ENCODE measurements around the gene ELL.
A peak's percentile ranks its signal among the peaks of the same experiment; 100 is the strongest.
"Not testable (repeated sequence)": the region's sequence is repeated elsewhere in the genome, so short reads cannot be mapped to it uniquely, and the experiment has no call there.

Gene ELL

DNA sequence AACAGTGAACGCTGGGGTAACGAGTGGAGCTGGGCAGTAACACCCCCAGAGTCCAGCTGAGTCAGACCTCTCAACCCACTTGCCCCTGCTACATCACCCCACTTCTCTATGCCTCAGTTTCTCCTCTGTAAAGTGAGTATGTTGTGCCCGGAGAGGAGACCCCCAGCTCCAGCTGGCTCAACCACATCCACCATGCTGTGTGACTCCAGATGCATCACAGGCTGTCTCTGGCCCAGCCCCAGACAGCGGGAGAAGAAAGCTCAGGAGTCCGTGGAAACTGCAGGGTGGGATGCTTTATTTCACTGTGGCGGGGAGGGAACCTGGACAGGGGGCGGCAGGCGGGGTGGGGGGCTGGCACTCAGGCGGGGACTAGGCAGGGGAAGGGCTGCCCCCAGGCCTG, 9.6 kb upstream of the ELL start:
- no peak for DNase-seq (ENCODE audit: low read depth, low spot score)

DNA sequence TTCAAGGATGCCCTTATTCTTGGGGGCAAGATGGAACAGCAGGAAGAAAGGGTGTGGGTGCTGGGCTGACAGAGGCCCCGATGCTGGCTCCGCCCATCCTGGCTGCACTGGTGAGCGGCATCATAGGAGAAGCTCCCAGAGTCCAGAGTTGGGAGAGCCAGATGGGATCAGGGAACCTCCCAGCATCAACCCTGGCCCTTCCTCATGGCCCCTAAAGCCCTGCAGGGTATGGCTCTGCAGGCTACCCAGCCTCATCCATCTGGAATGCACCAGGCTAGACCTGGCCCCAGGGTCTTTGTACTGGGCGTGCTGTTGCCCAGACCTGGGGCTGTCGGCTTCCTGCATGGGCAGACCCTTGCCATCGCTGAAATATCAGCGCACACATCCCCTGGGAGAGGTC, 7.9 kb upstream of the ELL start:
- DNase-seq (ENCODE audit: low read depth, low spot score), result no peak

DNA sequence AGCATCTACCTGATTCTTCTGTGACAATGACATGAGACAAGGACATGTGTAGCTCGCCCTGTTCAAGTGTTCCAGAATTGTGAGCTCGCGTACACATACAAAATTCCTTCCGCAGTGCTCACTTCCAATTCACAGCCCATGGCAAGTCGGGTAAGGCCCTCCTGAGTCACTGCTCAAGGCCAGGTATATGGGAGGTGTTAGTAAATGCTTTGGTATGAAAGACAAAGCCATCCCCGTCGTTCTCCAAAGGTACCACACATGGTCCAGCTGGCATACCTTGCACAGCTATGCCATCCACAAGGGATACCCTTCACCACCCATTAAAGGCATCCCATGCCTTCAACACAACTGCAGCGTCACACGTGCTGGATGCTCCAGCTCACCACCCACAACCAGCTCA, 4.4 kb upstream of the ELL start:
- DNase-seq (ENCODE audit: low read depth, low spot score), result no peak

DNA sequence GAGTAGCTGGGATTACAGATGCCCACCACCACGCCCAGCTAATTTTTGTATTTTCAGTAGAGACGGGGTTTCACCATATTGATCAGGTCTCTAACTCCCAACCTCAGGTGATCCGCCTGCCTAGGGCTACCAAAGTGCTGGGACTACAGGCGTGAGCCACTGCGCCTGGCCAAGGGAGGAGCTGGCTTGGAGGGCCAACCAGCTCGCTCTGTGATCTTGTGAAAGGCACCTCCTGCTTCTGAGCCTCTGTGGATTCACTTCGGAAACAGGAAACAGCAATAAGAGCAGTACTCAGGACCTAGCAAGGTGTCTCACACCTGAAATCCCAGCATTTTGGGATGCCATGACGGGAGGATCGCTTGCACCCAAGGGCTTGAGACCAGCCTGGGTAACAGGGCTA, 2.0 kb upstream of the ELL start:
- no peak for DNase-seq (ENCODE audit: low read depth, low spot score)

DNA sequence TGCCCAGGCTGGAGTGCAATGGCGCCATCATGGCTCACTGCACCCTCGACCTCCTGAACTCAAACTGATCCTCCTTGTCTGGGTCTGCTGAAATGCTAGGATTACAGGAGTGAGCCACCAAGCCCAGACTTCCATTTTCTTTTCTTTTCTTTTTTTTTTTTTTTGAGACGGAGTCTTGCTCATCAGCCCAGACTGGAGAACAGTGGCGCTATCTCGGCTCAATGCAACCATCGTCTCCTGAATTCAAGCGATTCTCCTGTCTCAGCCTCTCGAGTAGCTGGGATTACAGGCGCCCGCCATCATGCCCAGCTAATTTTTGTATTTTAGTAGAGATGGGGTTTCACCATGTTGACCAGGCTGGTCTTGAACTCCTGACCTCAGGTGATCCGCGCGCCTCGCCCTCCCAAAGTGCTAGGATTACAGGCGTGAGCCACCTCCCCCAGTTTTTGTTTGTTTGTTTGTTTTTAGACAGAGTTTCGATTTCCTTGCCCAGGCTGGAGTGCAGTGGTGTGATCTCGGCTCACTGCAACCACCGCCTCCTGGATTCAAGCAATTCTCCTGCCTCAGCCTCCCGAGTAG, 1.1 kb upstream of the ELL start:
- not testable (repeated sequence) for DNase-seq (ENCODE audit: low read depth, low spot score)

DNA sequence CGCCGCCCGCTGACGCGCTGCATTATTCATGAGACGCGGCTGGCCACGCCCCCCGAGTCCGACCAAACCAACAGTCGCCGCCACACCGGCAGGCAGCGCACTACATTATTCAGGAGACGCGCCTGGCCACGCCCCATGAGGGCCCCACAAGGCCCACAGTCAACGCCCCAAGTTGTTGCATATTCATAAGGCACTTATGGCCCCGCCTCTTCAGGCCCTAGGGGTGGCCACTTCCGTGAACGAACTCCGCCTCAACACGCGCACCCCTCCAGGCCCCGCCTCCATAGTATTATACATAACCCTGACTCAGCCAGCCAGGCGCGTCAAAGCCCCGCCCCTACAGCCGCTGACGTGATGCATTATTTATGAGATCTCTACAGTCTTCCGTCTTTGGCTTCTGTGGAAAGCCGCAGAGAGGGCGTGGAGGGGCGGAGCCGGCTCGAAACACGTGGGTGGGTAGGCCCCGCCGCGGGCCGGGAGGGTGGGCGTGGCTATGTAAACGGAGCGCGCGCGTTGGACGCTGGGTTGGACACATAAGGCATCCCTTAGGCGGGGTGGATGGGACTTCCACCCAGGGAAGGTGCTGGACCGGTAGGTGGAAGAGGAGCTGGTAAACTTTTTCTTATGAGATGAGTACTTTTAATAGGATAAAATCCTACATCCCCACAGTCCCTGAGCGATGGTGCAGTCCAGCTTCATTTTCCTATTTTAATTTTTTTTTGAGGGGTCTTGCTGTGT, 423 bp upstream of the ELL start:
- peak; percentile 100 for DNase-seq (ENCODE audit: low read depth, low spot score)

DNA sequence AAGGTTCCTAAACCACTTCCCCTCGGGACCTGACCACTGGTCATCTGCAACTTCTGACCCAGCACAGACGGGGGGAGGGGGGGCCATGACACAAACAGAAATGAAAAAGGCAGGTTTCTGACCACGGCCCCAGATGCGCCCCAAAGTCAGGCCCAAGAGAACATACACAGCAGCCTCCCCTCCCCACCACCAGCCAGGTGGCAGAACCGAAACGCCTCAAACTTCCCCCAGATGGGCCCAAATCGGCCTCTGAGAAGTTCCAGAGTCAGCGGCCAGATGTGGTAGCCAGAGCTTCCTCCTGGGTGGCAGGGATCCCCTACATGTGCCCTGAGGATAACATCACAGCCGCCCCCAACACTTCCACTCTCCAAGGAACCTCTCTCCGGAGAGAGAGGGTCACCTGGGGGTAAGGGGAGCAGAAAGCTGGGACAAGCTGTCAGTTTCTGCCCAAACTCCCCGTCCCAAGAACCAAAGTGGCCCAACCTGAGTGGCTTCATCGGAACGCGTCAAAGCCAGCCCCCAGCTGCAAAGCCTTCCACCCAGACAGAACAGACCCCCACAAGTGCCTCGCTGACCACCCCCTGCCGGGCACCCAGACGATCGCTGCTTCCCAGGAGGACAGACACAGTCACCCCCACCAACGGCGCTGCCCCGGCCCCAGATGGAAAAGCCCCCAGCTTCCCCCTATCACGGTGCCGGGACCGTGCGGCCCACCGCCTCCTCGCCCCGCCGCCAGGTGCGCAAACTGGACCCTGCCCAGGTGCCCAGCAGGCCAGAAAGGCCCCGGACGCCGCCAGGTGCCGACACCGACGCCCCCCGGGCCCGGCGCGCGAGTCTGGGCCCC, 800 bp downstream of the ELL start:
- DNase-seq (ENCODE audit: low read depth, low spot score), result peak; percentile 41

DNA sequence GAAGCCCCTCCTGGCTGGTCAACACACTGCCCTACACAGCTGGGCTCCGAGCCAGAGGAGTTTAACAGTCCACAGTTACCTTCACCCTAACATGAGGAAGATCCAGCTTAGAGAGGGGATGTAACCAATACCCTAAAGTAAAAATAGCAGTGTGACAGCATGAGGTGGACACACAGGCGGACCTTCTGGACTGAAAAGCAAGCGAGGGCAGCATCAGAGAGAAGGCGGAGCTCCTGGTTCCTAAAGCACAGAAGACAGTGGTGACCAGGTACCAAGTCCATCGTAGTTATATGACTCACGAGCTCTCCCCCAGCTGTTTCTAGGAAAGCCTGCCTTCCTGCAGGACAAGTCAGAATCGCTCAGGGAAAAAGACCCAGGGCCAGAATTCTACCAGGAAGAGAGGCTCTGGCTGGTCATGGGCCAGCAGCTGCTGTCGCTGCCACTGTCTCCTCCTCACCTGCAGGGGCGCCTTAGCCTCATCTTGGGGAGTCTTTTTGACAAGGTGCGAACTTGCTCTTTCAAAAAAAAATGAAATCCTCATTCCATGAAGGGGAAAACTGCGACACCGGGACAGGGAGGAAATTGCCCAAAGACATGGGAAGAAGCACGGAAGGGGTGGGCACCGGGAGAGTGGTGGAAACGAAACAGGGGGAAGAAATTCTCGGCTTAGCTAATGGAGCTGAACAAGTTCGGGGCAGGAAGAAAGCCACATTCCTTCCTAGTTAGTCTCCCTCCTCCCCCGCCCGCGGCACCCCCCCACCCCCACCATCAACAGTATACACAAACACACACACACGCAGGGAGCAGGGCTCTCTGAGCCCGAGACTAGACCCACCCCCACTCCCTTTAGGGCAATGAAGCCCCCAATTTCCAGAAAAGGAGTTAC, 1.7 kb downstream of the ELL start:
- peak; percentile 83 for DNase-seq (ENCODE audit: low read depth, low spot score)

DNA sequence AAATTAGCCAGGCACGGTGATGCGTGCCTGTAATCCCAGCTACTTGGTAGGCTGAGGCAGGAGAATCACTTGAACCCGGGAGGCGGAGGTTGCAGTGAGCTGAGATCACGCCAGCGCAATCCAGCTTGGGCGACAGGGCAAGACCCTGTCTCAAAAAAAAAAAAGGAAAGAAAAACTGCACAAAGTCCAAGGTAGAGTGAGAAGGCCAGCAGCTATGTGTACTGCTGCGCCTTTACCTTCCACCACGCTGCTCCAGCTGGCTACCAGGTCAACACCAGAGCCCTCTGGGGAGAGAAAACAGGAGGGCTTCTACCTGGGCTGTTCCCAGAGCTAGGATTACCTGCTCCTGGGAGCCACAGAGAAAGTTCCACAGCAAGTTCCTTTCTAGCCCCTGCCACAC, 3.2 kb downstream of the ELL start:
- no peak for DNase-seq (ENCODE audit: low read depth, low spot score)

DNA sequence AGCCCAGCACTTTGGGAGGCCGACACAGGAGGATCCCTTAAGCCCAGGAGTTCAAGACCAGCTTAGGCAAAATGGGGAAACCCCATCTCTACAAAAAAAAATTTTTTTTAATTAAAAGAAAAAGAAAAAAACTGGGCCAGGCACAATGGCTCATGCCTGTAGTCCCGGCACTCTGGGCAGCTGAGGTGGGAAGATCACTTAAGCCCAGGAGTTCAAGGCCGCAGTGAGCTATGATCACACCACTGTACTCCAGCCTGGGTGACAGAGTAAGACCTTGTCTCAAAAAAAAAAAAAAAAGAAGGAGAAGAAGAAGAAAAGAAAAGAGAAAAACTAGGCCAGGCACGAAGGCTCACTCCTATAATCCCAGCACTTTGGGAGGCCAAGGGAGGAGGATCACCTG, 4.3 kb downstream of the ELL start:
- DNase-seq (ENCODE audit: low read depth, low spot score), result no peak

DNA sequence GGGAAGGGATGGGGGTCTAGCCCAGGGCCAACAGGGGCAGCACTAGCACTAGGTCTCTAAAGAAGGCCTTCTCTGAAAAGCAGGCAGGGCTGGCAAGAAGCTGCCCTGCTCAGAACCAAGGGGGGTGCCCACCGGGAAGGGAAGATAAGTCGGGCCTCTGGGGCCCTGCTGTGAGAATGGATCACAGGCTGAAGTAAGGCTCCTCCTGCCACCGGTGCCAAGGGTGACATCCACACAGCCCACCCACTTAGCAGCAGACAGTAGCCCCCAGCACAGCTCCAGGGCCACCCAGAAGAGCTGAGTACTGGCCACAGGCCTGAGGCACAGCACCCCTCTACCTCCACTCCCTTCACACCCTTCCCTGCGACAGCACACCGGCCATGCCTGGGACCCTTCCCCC, 5.9 kb downstream of the ELL start:
- no peak for DNase-seq (ENCODE audit: low read depth, low spot score)

DNA sequence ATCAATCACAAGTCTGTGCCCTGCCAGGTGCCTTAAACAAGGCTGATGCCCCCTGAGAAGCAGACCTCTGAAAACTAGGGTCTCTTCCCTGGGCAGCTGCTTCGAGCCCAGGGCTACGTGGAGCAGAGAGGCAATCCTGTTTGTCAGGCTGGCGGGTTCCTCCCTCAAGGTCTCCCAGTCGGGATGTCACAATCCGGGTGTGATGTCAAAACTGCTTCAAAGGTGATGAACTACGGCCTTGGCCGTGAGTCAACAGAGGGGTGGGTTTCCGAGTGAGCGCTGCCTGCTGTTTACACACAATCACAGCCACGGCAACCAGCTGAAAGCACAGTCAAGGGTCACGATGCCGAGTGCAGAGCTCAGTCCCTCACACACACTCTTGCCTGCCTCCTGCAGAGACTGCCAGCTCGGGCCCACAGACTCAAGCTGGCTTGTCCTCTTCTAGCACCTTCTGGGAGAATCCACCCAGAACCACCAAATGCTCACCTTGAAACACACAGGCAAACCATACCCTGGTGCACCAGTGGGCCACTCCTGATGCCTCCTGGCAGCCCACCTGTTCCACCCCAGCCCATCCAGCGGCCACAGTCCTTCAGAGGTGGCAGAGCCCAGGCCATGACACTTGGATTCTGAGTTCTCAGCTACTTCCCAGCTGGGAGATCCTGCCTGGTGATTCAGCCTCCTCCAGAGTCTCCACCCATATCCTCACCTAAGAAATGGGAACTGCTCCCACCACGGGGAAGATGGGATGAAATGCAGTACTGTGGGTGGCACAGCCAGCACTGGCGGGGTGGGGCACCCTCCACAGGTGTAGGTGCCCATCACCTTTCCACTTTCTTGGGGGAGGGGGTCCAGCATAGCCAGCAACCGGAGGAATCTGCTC, 6.8 kb downstream of the ELL start:
- DNase-seq (ENCODE audit: low read depth, low spot score), result peak; percentile 29

DNA sequence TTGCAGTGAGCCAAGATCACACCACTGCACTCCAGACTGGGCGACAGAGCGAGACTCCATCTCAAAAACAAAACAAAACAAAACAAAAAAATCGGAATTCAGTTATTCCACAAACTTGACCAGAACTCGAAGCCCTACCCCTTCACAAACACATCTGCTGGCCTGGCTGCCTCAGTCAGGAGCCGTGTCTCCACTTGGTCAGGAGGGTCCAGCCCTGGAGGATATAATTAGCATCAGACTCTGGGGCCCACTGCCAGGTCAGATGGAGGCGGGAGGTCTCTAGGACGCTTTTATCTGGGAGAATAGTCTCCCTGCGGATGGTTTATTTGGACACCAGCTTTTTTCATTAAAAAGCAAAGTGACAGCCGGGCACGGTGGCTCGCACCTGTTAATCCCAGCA, 8.0 kb downstream of the ELL start:
- no peak for DNase-seq (ENCODE audit: low read depth, low spot score)

DNA sequence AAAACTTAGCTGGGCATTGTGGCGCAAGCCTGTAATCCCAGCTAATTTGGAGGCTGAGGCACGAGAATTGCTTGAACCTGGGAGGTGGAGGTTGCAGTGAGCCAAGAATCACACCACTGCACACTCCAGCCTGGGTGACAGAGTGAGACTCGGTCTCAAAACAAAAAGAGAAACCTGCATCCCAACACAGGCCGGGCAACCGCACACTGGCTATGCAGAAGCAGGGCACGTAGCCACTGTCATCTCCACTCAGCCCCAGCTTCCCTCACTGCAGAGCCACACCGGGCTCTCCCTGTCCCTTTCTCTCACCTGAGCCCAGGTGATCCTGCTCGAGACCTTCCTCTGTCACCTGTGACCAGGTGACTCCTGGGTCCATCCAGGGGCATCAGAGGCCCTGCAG, 11.7 kb downstream of the ELL start:
- no peak for DNase-seq (ENCODE audit: low read depth, low spot score)

DNA sequence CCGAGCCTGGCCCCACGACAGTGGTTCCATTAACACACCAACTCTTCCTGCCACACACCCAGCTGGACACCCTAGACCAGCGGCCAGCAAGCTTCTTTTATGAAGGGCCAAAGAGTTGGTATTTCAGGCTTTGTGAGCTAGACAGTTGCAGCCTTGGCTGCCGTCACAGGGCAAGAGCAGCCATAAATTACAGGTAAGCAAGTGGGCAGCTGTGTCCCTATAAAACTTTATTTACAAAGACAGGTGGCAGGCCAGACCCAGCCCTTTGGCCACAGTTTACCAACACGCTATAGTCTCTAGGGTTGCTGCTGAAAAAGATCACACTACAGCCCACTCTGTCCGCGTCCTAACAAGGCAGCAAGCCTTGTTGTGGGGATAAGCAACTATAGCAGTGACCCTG, 13.3 kb downstream of the ELL start:
- no peak for DNase-seq (ENCODE audit: low read depth, low spot score)

DNA sequence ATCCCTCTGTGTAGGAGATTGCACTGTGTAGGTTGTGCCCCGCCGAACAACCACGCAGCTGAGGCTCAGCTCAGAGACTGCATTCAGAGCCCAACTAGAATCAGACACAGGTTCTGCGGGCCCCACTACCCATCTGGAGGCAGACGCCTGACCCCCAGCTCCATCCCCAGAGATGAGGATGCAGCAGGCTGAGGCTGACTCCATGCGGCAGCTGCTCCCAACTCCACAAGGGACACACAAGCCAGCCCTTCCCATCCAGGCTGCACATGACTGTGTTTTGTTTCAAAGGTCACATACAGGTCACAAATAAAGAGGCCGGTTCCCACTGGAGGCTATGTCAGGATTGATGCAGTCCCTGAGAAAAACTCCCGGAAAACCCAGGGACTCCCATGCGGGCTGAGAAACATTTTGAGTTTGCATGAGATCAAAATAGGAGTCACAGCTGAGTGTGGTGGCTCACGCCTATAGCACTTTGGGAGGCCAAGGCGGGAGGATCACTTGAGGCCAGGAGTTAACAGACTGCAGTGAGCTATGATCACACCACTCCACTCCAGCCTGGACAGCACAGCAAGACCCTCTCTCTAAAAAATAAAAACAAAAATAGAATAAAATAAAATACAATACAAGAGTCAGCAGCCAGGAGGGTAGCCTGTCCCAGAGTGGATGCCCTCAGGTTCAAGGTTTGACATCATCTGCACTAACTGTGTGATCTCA, 14.0 kb downstream of the ELL start:
- DNase-seq (ENCODE audit: low read depth, low spot score), result no peak

DNA sequence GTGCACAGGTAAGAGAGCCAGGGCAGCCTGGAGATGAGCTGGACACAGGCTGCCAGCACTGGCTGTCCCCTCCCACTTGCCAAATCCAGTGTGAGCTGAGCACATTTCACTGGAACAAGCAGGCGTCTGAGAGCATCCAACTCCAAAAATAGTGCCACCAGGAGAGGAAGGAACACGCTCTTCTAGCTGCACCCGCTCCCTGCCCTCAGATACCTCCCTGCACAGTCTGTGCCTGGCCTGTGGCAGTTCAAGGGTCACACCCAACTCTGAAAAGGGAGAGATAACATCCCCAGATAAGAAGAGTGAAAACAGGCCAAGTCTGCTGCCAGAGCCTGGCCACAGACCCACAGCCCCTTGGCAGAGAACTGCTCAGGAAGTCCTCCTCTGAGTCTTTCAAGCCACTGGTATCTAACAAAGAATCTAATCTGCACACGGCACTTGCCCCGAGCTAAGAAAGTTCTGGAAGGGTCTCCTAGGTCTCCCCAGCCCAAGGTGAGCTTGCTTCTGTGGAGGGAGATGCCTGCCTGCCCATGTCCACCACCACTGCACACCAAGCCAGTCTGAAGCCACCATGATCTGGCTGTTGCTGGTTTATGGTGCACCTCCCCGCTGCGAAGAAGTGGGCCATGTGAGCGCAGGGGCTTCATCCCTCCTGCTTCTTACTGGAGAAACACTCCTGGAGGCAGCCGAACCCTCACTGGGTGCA, 14.7 kb downstream of the ELL start:
- peak; percentile 58 for DNase-seq (ENCODE audit: low read depth, low spot score)

DNA sequence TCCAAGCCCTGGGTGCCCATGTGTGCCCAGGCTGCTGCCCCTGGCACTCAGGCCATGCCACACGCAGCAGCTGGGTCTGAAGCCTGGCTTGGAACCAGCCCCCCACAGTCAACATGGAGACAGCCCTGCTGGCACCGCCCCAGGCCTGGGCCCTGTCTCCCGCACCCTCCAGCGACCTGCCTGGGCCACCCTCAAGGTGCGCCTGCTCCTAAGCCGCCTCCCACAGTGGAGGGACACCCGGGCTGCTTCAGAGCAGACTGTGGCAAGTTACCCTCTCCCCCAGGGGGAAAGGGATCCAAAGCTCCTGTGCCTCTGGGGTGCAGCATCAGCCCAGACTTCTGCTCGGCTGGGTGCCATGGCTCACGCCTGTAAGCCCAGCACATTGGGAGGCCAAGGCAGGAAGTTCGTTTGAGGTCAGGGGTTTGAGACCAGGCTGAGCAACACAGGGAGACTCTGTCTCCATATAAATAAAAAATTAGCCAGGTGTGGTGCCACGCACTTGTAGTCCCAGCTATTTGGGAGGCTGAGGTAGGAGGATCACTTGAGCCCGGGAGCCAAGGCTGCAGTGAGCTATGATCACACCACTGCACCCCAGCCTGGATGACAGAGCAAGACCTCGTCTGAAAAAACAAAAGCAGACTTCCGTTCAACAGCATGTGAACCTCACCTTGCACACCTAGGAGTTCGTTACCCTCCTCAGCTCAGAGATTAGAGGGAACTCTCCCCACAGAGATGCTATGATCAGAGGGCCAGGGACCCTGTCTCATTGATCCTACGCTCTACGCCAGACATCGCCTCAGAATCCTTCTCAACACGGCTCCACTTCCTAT, 15.6 kb downstream of the ELL start:
- DNase-seq (ENCODE audit: low read depth, low spot score), result no peak

Measured in astrocyte of the hippocampus (primary cell).